ENCODE data around the gene CHAC1.
"Not testable (repeated sequence)": the region's sequence is repeated elsewhere in the genome, so short reads cannot be mapped to it uniquely, and the experiment has no call there.

CHAC1 gene

DNA sequence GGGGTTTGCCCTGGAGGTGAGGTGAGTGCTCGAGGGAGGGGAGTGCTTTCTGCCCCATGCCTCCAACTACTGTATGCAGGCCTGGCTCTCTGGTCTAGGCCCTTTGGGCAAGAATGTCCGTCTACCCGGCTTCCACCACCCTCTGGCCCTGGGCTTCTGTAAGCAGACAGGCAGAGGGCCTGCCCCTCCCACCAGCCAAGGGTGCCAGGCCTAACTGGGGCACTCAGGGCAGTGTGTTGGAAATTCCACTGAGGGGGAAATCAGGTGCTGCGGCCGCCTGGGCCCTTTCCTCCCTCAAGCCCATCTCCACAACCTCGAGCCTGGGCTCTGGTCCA, 14.8 kb upstream of the CHAC1 start:
- no peak for FAIRE-seq

DNA sequence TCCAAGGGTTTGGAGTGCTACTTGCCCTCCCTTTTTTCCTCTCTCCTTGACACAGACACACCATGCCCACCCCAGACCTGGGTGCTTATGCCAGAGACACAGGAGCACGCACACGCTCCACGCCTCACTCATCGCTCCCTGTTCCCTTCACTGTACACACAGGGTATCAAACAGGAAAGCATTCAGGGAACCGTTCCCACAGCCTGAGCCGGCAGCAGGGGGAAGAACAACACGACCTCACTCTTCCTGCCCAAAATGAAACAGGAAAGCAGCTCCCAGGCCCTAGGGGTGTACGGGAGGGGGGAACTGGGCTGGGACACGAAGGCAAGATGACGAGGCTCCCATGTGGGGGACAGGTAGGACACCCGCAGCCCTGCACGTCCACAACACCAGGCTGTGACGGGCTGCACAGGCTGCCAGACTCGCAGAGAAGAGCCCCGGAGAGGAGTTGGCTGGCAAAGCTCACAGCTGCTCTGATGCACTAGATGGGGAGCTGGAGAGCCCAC, 12.9 kb upstream of the CHAC1 start:
- FAIRE-seq = no peak

DNA sequence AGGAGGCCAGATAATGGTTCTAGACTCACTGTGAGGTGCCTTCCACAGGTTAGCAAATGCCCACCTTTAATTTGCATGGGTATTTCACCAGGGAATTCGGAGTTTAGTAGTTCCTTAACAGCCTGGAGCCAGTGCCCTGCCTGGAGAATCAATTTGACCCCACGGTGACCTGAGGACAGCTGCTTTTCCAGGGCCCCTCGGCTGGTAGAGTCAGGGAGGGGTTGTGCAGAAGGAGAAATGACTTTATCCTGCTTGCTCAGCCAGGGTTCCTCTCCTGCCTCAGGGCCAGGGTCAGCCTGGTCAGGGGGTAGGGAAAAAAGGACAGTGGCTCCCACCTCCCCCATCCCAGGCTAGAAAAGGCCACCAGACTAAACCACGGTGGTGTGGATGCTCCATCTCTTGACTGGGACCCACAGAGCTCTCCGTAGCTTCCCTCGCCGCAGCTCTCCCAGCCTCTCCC, 12.2 kb upstream of the CHAC1 start:
- no peak for FAIRE-seq

DNA sequence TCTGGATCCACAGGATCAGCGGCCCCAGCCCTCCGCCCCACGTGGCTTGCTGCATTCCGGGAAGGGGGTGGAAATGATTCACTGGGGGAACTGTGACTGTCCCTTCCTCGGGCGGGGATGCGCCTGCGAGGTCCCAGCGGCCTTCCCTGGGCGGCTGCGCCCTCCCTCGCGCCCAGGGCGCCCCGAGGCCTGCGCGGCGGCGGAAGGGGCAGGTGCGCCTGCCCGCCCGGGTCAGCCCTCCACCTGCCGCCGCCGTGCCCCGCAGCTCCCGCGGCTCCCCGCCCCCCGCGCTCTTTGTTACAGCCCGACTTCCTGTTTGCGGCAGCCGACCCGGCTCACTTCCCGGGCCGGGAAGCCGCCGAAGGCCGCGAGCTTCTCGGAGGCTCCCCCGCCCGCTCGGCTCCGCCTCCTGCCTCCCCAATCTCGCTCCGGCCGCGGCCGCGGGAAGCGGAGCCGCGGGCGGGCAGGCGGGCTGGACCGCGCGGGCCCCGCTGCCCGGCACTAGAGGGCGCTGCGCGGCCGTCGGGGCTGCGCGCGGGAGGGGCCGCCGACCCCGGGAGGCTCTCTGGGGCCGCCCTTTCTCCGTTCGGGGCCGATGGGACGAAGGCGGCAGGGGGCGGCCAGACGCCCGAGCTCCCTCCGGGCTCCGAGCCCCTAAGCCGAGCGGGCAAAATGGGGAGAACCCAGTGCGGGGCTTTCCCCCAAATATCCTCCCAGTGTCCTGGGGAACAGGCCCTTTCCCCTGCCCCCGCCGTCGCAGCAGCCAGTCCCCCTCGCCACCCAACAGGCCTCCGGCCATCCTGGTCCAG, 11.5 kb upstream of the CHAC1 start:
- FAIRE-seq = no peak

DNA sequence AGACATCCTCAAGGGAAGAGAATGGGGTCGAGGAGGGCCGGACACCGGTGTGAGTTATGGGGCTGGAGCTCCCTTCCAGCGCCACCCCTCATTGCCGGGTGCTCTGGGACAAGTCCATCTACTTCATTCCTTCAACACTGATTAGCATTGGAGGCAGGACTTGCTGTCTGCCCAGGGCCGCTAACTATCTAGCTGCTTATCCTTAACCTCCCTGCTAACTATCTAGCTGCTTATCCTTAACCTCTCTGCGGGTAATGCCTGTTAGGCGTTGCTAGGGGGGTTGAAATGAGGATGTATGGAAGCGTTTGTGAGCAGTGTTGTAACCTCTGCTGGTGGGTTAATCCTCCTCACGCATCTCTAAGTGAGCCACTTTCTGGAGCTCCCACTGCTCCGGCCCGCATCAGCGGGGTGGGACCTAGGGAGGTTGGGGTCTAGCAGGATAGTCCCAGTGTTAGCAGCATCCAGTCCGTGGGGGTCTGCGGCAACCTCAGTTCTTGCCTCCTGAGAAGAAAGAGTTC, 10.9 kb upstream of the CHAC1 start:
- FAIRE-seq = no peak

DNA sequence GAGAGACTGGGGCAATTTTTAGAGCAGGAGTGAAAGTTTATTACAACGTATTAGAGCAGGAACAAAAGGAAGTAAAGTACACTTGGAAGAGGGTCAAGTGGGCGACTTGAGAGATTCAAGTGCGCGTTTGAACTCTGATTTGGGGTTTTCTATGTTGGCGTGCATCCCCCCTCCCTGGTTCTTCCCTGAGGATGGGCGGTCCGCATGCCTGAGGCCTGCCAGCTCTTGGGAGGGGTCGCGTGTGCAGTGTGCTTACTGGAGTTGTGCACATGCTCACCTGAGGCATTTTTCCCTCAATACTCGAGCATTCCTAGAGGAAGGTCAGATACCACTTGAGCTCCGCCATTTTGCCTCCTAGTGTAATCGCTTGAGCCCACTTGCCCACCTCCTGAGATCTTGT, 10.4 kb upstream of the CHAC1 start:
- FAIRE-seq = no peak

DNA sequence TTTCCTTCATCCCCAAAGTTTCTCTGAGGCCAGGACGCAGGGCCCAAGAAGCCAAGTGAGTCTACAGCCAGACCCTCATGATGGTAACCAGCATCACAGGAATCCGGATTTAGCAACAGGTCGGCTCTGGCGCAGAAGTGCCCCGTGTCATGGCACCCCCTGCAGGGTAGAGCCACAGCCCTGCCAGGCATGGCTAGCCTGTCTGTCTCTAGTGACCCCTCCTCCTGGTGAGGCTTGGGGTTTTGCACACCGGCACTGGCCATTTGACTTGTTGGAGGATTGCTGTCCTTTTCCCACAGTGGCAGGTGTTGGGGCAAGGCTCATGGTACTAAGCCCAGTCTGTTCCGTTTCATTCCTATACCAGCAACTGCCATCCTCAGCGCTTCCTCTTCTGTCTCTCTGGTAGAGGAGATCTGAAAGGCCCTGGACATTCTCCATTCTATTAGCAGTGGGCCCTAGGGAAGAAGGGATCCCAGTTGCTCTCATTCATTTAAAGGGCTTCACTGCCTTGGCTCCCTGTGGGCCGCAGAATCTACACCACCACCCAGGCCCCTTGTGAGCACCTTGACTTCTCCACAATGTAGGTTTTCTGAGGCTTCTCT, 9.4 kb upstream of the CHAC1 start:
- no peak for FAIRE-seq

DNA sequence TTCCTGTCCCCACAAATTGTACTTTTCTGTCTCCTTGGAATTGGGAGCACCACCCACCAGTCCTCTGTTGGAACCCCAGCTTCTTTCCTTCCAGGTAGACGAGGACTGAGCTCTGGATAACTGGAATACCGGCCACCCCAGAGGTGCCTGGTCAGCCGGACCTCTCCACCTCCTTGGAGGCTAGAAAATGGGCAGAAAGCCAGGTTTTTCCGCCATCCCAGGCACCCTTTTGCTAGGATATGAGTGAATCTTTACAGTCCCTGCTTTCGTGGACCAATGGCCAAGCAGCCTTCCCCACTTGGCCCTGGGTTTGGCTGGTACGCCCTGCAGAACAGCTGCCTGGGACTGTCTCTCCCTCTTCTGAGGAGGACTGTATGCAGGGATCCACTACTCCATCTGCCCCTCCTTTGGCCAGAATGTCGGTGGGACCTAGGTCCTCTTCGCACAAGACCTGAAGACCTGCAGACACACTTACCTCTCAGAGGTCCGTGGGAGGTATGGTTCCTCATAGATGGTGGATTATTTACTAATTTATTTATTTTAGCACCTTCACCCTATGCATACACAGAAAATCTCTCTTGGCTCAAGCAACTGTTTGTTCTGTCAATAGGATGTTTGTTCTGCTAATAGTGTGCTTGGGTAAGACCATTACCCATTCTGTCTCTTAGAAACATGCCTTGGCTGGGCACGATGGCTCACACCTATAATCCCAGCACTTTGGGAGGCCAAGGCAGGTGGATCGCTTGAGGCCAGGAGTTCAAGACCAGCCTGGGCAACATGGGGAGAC, 8.6 kb upstream of the CHAC1 start:
- no peak for FAIRE-seq

DNA sequence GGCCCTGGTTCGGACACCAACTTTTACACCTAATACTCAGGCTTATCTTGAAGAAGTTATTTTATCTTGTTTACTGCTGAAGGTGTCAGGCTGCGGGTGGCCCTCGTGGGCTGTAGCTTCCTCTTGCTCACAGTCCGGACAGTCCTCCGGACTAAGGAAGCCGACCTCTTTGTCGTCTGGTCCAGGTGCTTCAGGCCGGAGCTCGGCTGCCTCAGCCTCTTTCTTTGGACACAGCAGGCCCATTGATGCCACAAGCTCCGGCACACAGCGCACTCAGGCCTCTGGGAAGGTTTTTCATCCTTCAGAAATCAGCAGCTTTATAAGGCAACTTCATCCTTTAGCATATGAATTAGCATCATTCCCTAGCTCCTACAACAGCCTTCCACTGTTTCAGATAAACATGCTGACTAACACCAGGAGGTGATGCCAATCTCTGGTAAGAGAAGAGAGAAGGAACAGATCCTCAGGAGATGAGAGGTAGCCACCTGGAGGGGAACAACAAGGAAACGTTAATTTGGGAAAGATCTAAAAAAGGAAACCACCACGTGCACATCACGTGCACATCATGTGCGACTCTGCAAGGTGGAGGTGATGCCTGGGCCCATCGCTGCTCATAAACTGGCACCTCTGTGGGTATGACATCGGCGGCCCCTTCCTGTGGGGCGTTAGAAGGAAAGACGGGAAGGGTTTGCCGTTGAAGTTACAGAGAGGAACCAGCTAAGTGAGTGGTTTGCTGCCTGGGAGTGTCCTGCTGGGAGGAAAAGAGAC, 4.4 kb upstream of the CHAC1 start:
- FAIRE-seq = no peak

DNA sequence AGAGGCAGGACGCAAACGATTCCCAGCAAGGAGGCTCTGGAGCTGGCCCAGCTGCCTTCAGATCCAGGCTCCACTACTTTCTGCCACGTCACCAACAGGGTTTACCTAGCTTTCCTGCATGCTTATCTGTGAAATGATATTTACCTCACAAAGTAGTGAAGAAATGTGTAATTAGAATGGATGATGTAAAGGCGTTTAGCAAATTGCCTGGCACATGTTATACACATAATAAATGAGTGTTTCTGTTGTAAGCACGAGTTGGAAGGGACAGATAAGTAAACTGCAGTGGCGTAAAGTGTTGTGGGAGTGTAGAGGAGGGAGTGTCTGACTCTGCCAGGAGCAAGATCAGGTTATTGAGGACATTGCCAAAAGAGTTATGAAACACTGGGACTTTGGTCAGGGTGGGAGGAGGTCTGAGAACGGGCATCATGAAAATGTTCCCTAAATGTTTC, 3.5 kb upstream of the CHAC1 start:
- no peak for FAIRE-seq

DNA sequence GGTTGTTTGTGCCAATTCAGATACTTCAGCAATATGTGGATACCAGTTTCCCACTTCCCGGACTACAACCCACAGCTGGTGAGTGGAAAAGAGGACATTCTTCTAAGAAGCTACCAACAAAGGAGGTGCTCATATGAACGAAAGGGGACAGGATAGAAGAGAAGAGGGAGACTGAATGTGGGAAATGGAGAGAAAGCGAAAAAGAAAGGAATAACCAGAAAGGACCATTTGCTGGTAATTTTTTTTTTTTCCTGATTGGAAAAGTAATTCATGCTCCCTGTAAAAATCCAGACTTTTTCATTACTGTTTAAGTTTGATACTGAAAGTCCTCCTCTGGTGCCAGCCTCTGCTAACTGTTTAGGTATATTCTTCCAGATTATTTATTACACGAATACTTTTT, 1.5 kb upstream of the CHAC1 start:
- no peak for FAIRE-seq

DNA sequence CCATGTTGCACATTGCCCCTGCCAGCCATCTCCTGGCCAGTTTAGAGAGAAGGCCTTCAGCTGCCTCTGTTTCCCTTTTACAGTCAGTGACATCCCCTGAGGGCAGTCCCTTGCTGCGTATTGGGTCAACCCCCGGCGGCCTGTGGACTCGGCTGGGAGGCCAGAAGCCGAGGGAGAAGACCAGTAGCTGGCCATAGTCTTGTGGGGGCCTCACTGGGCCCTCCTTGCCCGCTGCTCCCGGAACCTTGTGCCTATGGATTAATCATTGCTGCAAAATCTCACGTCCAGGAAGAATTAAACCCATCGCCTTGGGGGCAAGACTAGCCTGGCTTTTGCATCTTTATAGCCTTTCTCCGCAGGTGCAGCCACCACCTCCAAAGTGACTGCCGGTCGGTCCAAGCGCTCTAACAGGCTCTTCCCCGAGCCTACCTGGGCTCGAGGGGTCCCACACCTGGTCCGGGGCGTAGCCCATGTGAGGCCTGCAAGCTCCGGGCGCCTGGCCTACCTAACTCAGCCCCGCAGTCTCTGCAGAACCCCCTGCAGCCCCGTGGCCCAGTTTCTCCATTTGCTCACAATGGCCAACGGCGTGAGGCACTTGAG, 870 bp upstream of the CHAC1 start:
- no peak for FAIRE-seq

DNA sequence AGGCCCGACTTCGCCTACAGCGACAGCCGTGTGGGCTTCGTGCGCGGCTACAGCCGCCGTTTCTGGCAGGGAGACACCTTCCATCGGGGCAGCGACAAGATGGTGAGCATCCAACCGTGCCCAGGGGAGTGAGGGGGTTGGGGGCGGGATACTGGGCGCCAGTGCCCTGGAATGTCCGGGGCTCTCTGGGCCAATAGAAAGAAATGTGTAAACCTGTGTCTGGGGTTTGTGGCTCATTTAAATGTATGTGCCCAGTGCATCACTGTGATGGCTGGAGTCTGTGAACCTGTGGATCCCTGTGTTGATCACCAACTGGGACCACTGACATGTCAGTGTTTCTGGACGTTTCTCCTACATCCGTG, 423 bp downstream of the CHAC1 start:
- FAIRE-seq = no peak

DNA sequence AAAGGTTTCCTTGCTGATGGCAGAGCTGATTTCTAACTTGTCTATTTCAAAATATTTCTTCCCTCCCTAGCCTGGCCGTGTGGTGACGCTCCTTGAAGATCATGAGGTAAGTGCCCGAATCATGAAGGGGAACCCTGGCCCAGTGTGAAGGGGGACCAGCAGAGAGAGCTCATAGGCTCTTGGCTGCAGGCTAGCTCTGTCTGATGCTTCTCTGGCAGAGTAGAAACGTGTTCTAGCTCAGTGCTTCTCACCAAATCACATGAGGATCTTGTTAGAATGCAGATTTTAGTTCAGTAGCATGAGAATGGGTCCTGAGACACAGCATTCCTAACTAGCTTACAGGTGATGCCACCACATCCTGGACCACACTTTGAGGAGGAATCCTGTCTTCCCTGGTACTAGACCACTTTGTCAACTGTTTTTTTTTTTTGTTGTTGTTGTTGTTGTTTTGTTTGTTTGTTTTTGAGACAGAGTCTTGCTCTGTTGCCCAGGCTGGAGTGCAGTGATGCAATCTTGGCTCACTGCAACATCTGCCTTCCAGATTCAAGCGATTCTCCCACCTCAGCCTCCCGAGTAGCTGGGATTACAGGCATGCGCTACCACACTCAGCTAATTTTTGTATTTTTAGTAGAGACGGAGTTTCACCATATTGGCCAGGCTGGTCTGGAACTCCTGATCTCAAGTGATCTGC, 1.0 kb downstream of the CHAC1 start:
- not testable (repeated sequence) for FAIRE-seq

DNA sequence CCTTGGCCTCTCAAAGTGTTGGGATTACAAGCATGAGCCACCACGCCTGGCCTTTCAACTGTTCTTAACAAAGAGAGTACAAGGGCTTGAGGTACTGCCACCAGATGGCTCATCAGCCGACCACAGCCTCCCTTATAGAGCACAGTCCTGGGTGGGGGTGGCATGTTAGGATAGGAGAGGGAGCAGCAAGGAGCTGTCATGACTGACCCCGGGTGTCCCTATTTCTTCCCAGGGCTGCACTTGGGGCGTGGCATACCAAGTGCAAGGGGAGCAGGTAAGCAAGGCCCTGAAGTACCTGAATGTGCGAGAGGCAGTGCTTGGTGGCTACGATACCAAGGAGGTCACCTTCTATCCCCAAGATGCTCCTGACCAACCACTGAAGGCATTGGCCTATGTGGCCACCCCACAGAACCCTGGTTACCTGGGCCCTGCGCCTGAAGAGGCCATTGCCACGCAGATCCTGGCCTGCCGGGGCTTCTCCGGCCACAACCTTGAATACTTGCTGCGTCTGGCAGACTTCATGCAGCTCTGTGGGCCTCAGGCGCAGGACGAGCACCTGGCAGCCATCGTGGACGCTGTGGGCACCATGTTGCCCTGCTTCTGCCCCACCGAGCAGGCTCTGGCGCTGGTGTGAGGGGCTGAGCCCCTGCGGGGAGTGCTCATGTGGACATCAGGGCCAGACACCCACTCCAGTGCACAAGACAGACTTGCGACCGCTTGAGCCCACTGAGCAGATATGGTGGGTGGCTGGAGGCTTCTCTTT, 2.1 kb downstream of the CHAC1 start:
- FAIRE-seq = no peak

DNA sequence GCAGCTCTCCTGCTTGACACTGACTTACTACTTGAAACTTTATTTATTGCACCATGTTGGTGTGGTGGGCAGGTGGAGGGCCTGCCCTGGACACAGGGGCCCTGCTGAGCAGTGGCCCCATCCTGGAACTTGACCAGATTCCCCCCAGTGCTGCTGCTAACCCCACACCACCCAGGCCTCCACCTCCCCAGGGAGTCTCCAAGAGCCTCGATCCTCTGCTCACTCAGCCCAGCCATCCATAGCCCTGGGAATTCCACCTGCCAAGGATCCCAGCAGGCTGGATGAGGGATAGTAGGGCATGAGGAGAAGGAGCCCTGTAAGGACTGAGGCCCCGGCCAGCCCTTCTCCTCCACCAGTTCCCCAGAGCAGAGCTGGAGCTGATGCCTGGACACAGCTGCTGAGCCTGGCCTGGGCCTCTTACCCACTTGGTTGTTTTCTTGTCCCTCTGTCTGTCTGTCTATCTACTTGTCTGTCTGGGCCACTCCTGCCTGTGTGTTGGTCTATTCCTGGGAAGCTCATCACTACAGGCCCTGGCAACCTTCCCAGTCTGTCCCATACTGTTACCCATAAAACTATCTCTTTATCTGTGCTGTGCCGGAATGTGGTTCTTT, 2.8 kb downstream of the CHAC1 start:
- no peak for FAIRE-seq

DNA sequence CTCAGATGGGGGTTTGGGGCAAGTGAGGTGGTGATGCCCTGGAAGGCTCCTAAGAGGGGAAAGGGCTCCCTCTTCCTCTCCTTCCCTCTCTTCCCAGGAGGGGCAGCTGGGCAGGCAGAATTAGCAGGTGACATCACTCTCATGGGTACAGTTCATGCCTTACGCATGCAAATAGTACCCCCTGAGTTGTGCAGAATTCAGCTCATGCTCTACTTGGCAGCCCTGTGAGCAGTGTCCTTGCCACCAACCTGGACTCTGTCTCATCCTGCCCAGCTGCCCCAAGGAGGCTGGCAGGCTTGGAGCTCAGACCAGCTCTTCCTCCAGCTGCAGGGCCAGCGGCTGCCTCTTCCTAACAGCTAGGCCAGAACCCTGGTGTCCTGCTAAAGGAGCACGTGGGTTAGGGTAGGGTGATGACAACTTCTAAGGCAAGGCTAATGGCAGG, 3.3 kb downstream of the CHAC1 start:
- no peak for FAIRE-seq

DNA sequence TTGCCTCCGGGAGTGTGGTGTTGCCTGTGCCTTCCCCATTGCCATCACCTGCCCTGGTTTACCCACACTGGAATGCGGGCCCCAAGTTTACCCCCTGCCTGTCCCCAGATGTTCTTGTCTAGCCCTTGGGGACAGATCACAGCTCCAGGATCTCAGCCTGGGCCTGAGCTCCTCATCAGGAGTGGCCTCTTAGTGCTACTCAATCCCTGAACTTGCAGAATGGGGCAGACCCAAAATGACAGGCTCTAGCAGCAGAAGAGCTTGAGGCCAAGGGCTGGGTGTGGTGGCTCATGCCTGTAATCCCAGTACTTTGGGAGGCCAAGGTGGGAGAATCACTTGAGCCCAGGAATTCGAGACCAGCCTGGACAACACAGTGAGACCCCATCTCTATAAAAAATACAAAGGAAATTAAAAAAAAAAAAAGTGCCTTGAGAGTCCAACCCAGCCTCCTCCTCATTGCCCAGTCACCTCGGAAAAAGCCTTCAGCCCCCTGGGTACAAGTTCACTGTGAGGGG, 3.8 kb downstream of the CHAC1 start:
- no peak for FAIRE-seq

DNA sequence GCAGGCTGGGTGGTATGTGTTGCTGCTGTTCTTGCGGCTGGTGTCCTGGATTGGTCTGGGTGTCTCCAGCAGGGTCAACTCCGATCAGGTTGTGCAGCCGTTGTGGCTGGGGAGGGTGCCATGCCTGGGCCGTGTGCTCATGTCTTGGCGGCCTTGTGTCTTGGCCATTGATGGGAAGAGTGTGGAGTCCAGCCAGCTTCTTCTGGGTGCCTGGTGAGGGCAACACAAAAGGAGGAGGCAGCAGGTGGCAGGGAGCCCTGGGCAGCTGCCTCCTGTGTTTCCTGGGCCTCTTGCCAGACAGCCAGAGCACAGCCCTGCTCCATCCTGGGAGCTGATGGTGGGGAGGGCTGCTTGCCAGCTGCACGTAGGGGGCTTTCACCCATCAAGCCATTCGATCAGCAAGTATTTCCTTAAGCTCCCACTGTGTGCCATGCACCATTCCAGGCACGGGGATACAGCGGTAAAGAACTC, 4.3 kb downstream of the CHAC1 start:
- FAIRE-seq = no peak

DNA sequence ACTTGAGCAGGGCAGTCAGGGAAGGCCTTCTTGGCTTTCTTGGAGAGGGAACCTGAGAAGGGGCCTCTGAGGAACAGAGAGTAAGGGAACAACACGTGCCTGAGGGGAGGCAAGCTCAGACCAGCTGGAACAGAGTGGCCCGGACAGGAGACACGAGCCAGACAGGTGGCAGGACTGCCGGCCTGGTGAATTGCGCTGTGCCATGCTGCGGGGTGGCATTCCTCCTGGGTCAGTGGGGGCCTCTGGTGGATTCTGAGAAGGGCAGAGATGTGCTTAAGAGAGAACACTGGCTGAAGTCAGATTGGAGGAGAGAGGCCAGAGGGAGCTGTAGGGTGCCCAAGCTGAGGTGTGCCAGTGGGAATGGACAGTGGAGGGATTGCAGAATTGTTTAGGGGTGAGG, 4.9 kb downstream of the CHAC1 start:
- FAIRE-seq = no peak
